Endothelial cell of umbilical vein (primary cell): ENCODE data around the gene PRR5. TPM values are rescaled to one million over a fixed set of nuclear protein-coding genes. Genes with fewer than 3 reads are reported as not detected.

Experiments
- BruUV-seq: library from RNA; stranded (reverse); fragments of 400-500 nt; replicated peaks from 2 replicates; lab custom pipeline; 2021; lab: Mats Ljungman, UMichigan
- CTCF ChIA-PET: fragments of 300-600, 350-600 bp; sonication (Branson Sonifier 250); formaldehyde crosslinking; loops from one replicate; lab custom pipeline; 2021; ENCODE audit warnings: antibody characterized with exemption, inconsistent platforms; lab: Charles Lee
- POLR2A ChIA-PET: fragments of 300-600, 350-600 bp; sonication (Branson Sonifier 250); formaldehyde crosslinking; loops from one replicate; lab custom pipeline; 2021; ENCODE audit warnings: antibody characterized with exemption, inconsistent platforms; lab: Charles Lee
- DNase-seq: peaks from one replicate; pipeline ENCODE4 v3.0.0-alpha.2; 2011; ENCODE audit warnings: low read depth, low spot score
- FAIRE-seq: peaks from 2 replicates; lab custom pipeline; 2011; peaks lifted over from hg19 to GRCh38; lab: Jason Lieb, UNC
- H2AFZ ChIP-seq: 2 replicates; pipeline ENCODE4 v1.6.0; 2012; ENCODE audit warnings: low read depth, low read length, control low read depth, inconsistent platforms
- H3K27ac ChIP-seq: 2 replicates; pipeline ENCODE4 v1.5.1; 2011; ENCODE audit warnings: low read depth, mild to moderate bottlenecking, control low read depth, low read length, moderate library complexity; ENCODE audit not compliant: insufficient read depth
- H3K27me3 ChIP-seq, 2 experiments: 2 replicates each; pipeline versions ENCODE4 v1.6.0 to v1.6.1; 2011; ENCODE audit warnings: low read length in 2 of 2, mixed read lengths in 1 of 2; ENCODE audit not compliant: control insufficient read depth in 2 of 2, insufficient read depth in 2 of 2
- H3K36me3 ChIP-seq, 2 experiments: 2 replicates in 1 of 2; 3 replicates in 1 of 2; pipeline ENCODE4 v1.5.1; 2011; ENCODE audit warnings: low read length in 2 of 2, mild to moderate bottlenecking in 1 of 2, moderate library complexity in 1 of 2; ENCODE audit not compliant: control insufficient read depth in 2 of 2, insufficient read depth in 2 of 2; ENCODE audit errors: extremely low read depth in 1 of 2
- H3K4me1 ChIP-seq: 3 replicates; pipeline ENCODE4 v1.5.1; 2011; ENCODE audit warnings: mild to moderate bottlenecking, low read length; ENCODE audit not compliant: control insufficient read depth, insufficient read depth; ENCODE audit errors: extremely low read depth
- H3K4me2 ChIP-seq: 2 replicates; pipeline ENCODE4 v1.6.1; 2011; ENCODE audit warnings: low read length, control low read depth, mixed read lengths; ENCODE audit not compliant: insufficient read depth
- H3K4me3 ChIP-seq, 3 experiments: fragments of 200-600 bp in 1 of 3; sonication (generic), shearing (Covaris generic) in 1 of 3; replicated peaks in 1 of 3; 2 replicates each; pipeline ENCODE4 v1.5.1; 2011 to 2016; ENCODE audit warnings: control low read depth in 3 of 3, low read length in 3 of 3, mild to moderate bottlenecking in 2 of 3, inconsistent platforms in 1 of 3, low read depth in 1 of 3, moderate library complexity in 1 of 3; ENCODE audit not compliant: insufficient read depth in 1 of 3
- H3K79me2 ChIP-seq: 2 replicates; pipeline ENCODE4 v1.6.0; 2012; ENCODE audit warnings: low read length, inconsistent platforms; ENCODE audit not compliant: control insufficient read depth, insufficient read depth
- H3K9ac ChIP-seq: replicated peaks from 2 replicates; pipeline ENCODE3; 2011; ENCODE audit warnings: low read length, control low read depth; ENCODE audit not compliant: insufficient read depth; ENCODE audit errors: extremely low read depth
- H3K9me1 ChIP-seq: replicated peaks from 3 replicates; pipeline ENCODE4 v1.6.0; 2011; ENCODE audit warnings: mild to moderate bottlenecking, low read length; ENCODE audit not compliant: control insufficient read depth, insufficient read depth; ENCODE audit errors: extremely low read depth
- H3K9me3 ChIP-seq: replicated peaks from 2 replicates; pipeline ENCODE4 v1.5.1; 2012; ENCODE audit warnings: low read length, inconsistent platforms; ENCODE audit not compliant: control insufficient read depth, insufficient read depth
- H4K20me1 ChIP-seq: replicated peaks from 2 replicates; pipeline ENCODE3; 2011; ENCODE audit warnings: mild to moderate bottlenecking, low read length; ENCODE audit not compliant: control insufficient read depth, insufficient read depth; ENCODE audit errors: extremely low read depth
- GATA2 ChIP-seq: IDR thresholded peaks from 2 replicates; pipeline ENCODE4 v1.7.0; 2011; ENCODE audit warnings: low read depth, mild to moderate bottlenecking, moderate library complexity, mixed read lengths, low read length; ENCODE audit not compliant: insufficient read length, insufficient read depth
- JUN ChIP-seq: IDR thresholded peaks from 2 replicates; pipeline ENCODE4 v1.6.1; 2011; ENCODE audit warnings: borderline replicate concordance, low read depth; ENCODE audit not compliant: insufficient read length, insufficient read depth
- MYC ChIP-seq: IDR thresholded peaks from one replicate; pipeline ENCODE4 v1.6.1; 2011; ENCODE audit warnings: mild to moderate bottlenecking, low read depth, low read length
- POLR2A ChIP-seq: IDR thresholded peaks from 2 replicates; pipeline ENCODE4 v1.6.1; 2012; ENCODE audit warnings: low read depth, mild to moderate bottlenecking, control low read depth, low read length
- POLR2AphosphoS5 ChIP-seq: IDR thresholded peaks from 2 replicates; pipeline ENCODE4 v1.6.1; 2012; ENCODE audit warnings: low read depth, mild to moderate bottlenecking, control low read depth, low read length, moderate library complexity; ENCODE audit not compliant: insufficient read depth
- dilution Hi-C: fragments of 300-500 bp; cut with MboI; formaldehyde crosslinking; loops from one replicate; pipeline ENCODE4 v1.15.0; 2019; ENCODE audit warnings: low sequenced_read_pairs; ENCODE audit not compliant: extremely low pct_ligation_motif_present
- intact Hi-C: fragments of 100-400 bp; cut with micrococcal nuclease; formaldehyde crosslinking; loops from one replicate; pipeline ENCODE4 v1.10.0; 2022
- polyA plus RNA-seq, 4 experiments: library from polyadenylated mRNA; depleted of rRNA in 3 of 4; stranded (reverse) in 3 of 4; unstranded in 1 of 4; fragments of >200 nt; gene quantifications; 2 replicates each; pipeline versions ENCODE4 v1.2.1 to v1.2.3, GENCODE V29; 2011 to 2012; ENCODE audit warnings: missing spikeins in 1 of 4
- total RNA-seq: library from RNA; stranded (reverse); gene quantifications from 2 replicates; pipeline ENCODE4 v1.2.3, GENCODE V29; 2021
- TF ChIP-seq, protein P1 (sequence below), 2 donors: IDR thresholded peaks; 1 replicate in 1 of 2; 2 replicates in 1 of 2; pipeline ENCODE4 v1.5.1; 2011; ENCODE audit warnings: low read length in 2 of 2, mild to moderate bottlenecking in 2 of 2, moderate library complexity in 2 of 2, control low read depth in 1 of 2, inconsistent platforms in 1 of 2, low read depth in 1 of 2; ENCODE audit not compliant: insufficient read depth in 1 of 2; ENCODE audit errors: extremely low read depth in 1 of 2

PRR5 gene
- total and polyA plus RNA-seq, 2 donors (not counting 3 experiments of a cell fraction or from before 2014, with no cell fraction given): 4.3 to 9.0 TPM

DNA sequence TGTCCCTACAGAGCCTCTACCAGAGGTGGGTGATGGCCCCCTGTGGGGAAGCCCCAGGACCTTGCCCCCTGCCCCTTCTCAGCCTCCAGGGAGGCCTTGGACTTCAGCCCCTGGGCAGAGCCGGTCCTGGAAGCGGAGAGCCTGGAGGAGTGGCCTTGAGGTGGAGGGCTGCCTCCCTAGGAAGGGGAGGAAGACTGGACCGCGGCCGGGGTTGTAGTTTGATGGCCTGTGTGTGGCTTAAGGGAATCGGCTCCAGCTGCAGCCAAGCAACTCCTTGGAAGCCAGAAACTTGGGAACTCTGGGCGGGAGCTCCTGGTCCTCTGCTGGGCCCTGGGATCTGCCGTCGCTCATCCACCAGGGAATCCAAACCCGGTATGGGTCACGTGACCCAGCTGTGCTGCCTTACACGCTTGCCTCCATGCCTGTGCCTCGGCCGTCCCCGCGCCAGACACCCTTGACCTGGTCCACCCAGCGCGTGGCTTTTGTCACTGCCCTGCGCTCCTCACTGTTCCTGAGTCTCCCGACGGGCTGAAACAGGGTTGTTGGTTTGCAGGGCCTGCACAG, 26.8 kb downstream of the PRR5 start:
- CTCF ChIA-PET: interaction anchor here (0.9 to 1.6 kb wide), 3 partner anchors 29 to 44 kb away, joined by 3 to 4 read pairs (median 4); no protein-coding TSS in a partner anchor
- DNase-seq (no peak), FAIRE-seq (no peak)
- H2AFZ ChIP-seq: no peak overlapping the region
- no TSS peak for BruUV-seq
- no peaks in the 10 kb centered on the region for H3K27me3 ChIP-seq
- H3K9ac ChIP-seq: no peak overlapping the region
- no peak overlapping the region for H3K27ac ChIP-seq
- no peaks in the 10 kb centered on the region for H4K20me1 ChIP-seq
- no peak overlapping the region for H3K4me2 ChIP-seq
- no peaks in the 10 kb centered on the region for H3K4me1 ChIP-seq
- no peaks in the 10 kb centered on the region for H3K9me1 ChIP-seq
- POLR2A ChIA-PET: no interaction called here
- TF ChIP-seq POLR2A (no peak), JUN (no peak), GATA2 (no peak), POLR2AphosphoS5 (no peak)
- H3K9me3 ChIP-seq: no peaks in the 10 kb centered on the region
- H3K79me2 ChIP-seq: no peaks in the 10 kb centered on the region
- dilution Hi-C loops: no loop called here
- H3K36me3 ChIP-seq: no peaks in the 10 kb centered on the region
- H3K4me3 ChIP-seq: no peak overlapping the region
- intact Hi-C loops: loop anchor here (2.0 kb wide), 1 partner anchor 14 kb away; no protein-coding TSS in a partner anchor

GRCh38 chr22:44729391-44730021, 27.5 kb downstream of the PRR5 start:
- Histone ChIP-seq H2AFZ (no peak overlapping the region), H3K9me1 (no peaks in the 10 kb centered on the region), H3K9me3 (no peaks in the 10 kb centered on the region), H3K4me1 (no peaks in the 10 kb centered on the region), H4K20me1 (no peaks in the 10 kb centered on the region), H3K27ac (no peak overlapping the region), H3K9ac (no peak overlapping the region), H3K27me3 (no peaks in the 10 kb centered on the region), H3K4me3 (no peak overlapping the region), H3K36me3 (no peaks in the 10 kb centered on the region), H3K4me2 (no peak overlapping the region), H3K79me2 (no peaks in the 10 kb centered on the region)
- dilution Hi-C loops: no loop called here
- DNase-seq (peak; percentile 38), FAIRE-seq (peak; percentile 72)
- TF ChIP-seq, protein P1, sequence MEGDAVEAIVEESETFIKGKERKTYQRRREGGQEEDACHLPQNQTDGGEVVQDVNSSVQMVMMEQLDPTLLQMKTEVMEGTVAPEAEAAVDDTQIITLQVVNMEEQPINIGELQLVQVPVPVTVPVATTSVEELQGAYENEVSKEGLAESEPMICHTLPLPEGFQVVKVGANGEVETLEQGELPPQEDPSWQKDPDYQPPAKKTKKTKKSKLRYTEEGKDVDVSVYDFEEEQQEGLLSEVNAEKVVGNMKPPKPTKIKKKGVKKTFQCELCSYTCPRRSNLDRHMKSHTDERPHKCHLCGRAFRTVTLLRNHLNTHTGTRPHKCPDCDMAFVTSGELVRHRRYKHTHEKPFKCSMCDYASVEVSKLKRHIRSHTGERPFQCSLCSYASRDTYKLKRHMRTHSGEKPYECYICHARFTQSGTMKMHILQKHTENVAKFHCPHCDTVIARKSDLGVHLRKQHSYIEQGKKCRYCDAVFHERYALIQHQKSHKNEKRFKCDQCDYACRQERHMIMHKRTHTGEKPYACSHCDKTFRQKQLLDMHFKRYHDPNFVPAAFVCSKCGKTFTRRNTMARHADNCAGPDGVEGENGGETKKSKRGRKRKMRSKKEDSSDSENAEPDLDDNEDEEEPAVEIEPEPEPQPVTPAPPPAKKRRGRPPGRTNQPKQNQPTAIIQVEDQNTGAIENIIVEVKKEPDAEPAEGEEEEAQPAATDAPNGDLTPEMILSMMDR (IDR thresholded peaks at IDR 0.05; ENCODE audit: extremely low read depth in 1 of 2, insufficient read depth in 1 of 2, low read depth in 1 of 2, low read length in 2 of 2): peak in 1 of 2 donors; percentile 36
- no peak for TF ChIP-seq MYC
- no TSS peak for BruUV-seq
- ChIA-PET POLR2A (no interaction called here), CTCF (interaction anchor here (0.8 to 1.6 kb wide), 5 partner anchors 13 to 44 kb away, joined by 3 to 5 read pairs (median 4); no protein-coding TSS in a partner anchor)
- intact Hi-C loops: loop anchor here (2.0 kb wide), 1 partner anchor 15 kb away; no protein-coding TSS in a partner anchor
